ENCODE measurements around the gene KRT77.

KRT77 gene

GRCh38 chr12:52682381-52682660 is 21.0 kb downstream of the KRT77 start:
- no peak overlapping the region for H3K4me3 ChIP-seq (ENCODE audit: control insufficient read depth, low read depth, low read length)
- no peak for TF ChIP-seq CTCF (conservative IDR thresholded peaks at IDR 0.05; ENCODE audit: control insufficient read depth, insufficient read depth, low read depth, low read length)
- peak; percentile 5 for DNase-seq (ENCODE audit: low read depth)

GRCh38 chr12:52681526-52682380 is 21.6 kb downstream of the KRT77 start:
- no peak overlapping the region for H3K4me3 ChIP-seq (ENCODE audit: control insufficient read depth, low read depth, low read length)
- TF ChIP-seq CTCF (conservative IDR thresholded peaks at IDR 0.05; ENCODE audit: control insufficient read depth, insufficient read depth, low read depth, low read length), result no peak
- no peak for DNase-seq (ENCODE audit: low read depth)

DNA sequence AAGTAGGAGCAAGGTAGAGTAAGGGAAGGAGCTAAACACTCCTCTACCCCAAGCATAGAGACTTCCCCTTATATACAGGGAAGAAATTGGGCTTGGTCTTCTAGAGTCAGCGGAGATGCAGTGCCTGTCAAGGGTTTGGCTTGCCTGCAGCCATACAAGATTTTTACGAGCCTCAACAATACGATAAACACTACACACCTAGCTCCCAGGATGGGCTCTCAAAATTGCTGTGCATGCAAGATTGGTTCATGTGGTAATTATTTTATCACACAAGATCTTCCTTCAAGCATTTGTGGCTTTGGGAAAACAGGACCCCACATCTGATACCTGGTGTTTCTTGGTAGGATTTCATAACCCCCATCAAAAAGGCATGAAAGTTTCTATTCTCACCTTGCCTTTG is 23.0 kb downstream of the KRT77 start, which contains the start of gene KRT1:
KRT1 (minus strand) TSS at position 45 of the 400 bp plus-strand sequence. CDS start 59 bp downstream, outside the sequence.
- no peak for TF ChIP-seq CTCF (conservative IDR thresholded peaks at IDR 0.05; ENCODE audit: control insufficient read depth, insufficient read depth, low read depth, low read length)
- H3K4me3 ChIP-seq (ENCODE audit: control insufficient read depth, low read depth, low read length), result no peak within 1 kb of the TSS
- DNase-seq (ENCODE audit: low read depth), result no peak

GRCh38 chr12:52679875-52680274 is 23.4 kb downstream of the KRT77 start:
- DNase-seq (ENCODE audit: low read depth), result no peak
- TF ChIP-seq CTCF (conservative IDR thresholded peaks at IDR 0.05; ENCODE audit: control insufficient read depth, insufficient read depth, low read depth, low read length), result no peak
- no peak overlapping the region for H3K4me3 ChIP-seq (ENCODE audit: control insufficient read depth, low read depth, low read length)

GRCh38 chr12:52677671-52678070 is 25.7 kb downstream of the KRT77 start:
- no peak for TF ChIP-seq CTCF (conservative IDR thresholded peaks at IDR 0.05; ENCODE audit: control insufficient read depth, insufficient read depth, low read depth, low read length)
- no peak for DNase-seq (ENCODE audit: low read depth)
- no peak overlapping the region for H3K4me3 ChIP-seq (ENCODE audit: control insufficient read depth, low read depth, low read length)

DNA sequence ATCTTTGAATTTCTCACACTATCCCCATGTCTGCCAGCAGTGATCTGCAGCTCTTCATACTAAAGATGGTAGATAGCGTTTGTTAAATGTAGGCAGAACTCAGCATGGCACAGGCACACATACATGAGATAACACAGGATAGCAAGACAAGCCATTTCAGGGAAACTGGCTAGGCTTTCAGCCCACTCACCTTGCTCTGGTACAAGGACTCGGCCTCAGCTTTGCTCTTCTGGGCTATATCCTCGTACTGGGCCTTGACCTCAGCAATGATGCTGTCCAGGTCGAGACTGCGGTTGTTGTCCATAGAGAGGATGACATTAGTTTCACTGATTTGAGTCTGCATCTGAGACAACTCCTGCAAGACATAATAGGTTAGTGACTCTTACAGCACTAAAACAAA is 26.2 kb downstream of the KRT77 start:
- no peak for TF ChIP-seq CTCF (conservative IDR thresholded peaks at IDR 0.05; ENCODE audit: control insufficient read depth, insufficient read depth, low read depth, low read length)
- H3K4me3 ChIP-seq (ENCODE audit: control insufficient read depth, low read depth, low read length), result no peak overlapping the region
- DNase-seq (ENCODE audit: low read depth), result no peak

All from fibroblast of mammary gland (primary cell).